K562 (cell line): ENCODE results near the gene GLUD1. TPM values are rescaled to one million over a fixed set of nuclear protein-coding genes. Genes with fewer than 3 reads are reported as not detected.
"Not testable (repeated sequence)": the region's sequence is repeated elsewhere in the genome, so short reads cannot be mapped to it uniquely, and the experiment has no call there.

ENCODE experiments used
- ATAC-seq: fragments of 200-7000 bp; cut with Tn5 transposase; 3 replicates; pipeline ENCODE4 v1.9.1; 2020; ENCODE audit warnings: moderate library complexity
- BruUV-seq: library from RNA; stranded (reverse); fragments of 400-500 nt; replicated peaks from 2 replicates; lab custom pipeline; 2021; lab: Mats Ljungman, UMichigan
- CTCF ChIA-PET: fragments of 300-600 bp; formaldehyde crosslinking; extraction: SDS; loops from one replicate; lab custom pipeline; 2021; ENCODE audit warnings: low intra/inter-chr PET ratio; lab: Yijun Ruan, JAX
- POLR2A ChIA-PET: fragments of 300-600, 350-650 bp; sonication (Branson Sonifier 250); formaldehyde crosslinking; extraction: SDS; loops from one replicate; lab custom pipeline; 2021; ENCODE audit warnings: antibody characterized with exemption, inconsistent platforms; lab: Yijun Ruan, JAX
- DNase-seq, 4 experiments: peaks; one replicate each; pipeline versions ENCODE4 v3.0.0 to v3.0.0-alpha.2; 2011 to 2018; ENCODE audit warnings: low spot score in 3 of 4, mixed read lengths in 3 of 4; ENCODE audit errors: extremely low read depth in 1 of 4
- FAIRE-seq: peaks from 2 replicates; lab custom pipeline; 2011; peaks lifted over from hg19 to GRCh38; lab: Jason Lieb, UNC
- H2AFZ ChIP-seq: 2 replicates; pipeline ENCODE4 v1.6.0; 2011; ENCODE audit warnings: low read depth, low read length, control low read depth, inconsistent platforms
- H3K27ac ChIP-seq: fragments of 200-600 bp; 3 replicates; pipeline ENCODE4 v1.8.0; 2011; ENCODE audit warnings: low read depth, mild to moderate bottlenecking, control low read depth, inconsistent platforms, low read length, moderate library complexity, mixed read lengths; ENCODE audit errors: extremely low read depth
- H3K27me3 ChIP-seq, 2 experiments: fragments of 300-600 bp in 1 of 2; 2 replicates in 1 of 2; 3 replicates in 1 of 2; pipeline versions ENCODE4 v1.6.0 to v1.8.0; 2011; ENCODE audit warnings: inconsistent platforms in 2 of 2, low read length in 2 of 2, mild to moderate bottlenecking in 1 of 2, mixed read lengths in 1 of 2, moderate library complexity in 1 of 2; ENCODE audit not compliant: control insufficient read depth in 2 of 2, insufficient read depth in 2 of 2
- H3K36me3 ChIP-seq: fragments of 300-600 bp; 3 replicates; pipeline ENCODE4 v1.8.0; 2011; ENCODE audit warnings: mild to moderate bottlenecking, low read length, inconsistent platforms; ENCODE audit not compliant: control insufficient read depth, insufficient read depth
- H3K4me1 ChIP-seq, 2 experiments: fragments of 200-600 bp in 1 of 2; replicated peaks in 1 of 2; 2 replicates in 1 of 2; 3 replicates in 1 of 2; pipeline versions ENCODE4 v1.5.1 to v1.8.0; 2011; ENCODE audit warnings: inconsistent platforms in 2 of 2, low read length in 2 of 2, mild to moderate bottlenecking in 1 of 2, mixed read lengths in 1 of 2, moderate library complexity in 1 of 2; ENCODE audit not compliant: control insufficient read depth in 2 of 2, insufficient read depth in 2 of 2
- H3K4me2 ChIP-seq: 2 replicates; pipeline ENCODE4 v1.6.1; 2011; ENCODE audit warnings: low read length, control low read depth, inconsistent platforms, mixed read lengths; ENCODE audit not compliant: insufficient read depth
- H3K4me3 ChIP-seq: fragments of 200-600 bp; sonication (generic), shearing (Covaris generic); 2 replicates; pipeline ENCODE4 v1.5.1; 2016; ENCODE audit warnings: control low read depth, inconsistent platforms
- H3K79me2 ChIP-seq: fragments of 200-600 bp; 3 replicates; pipeline ENCODE4 v1.8.0; 2011; ENCODE audit warnings: low read length, inconsistent platforms; ENCODE audit not compliant: control insufficient read depth, insufficient read depth
- H3K9ac ChIP-seq, 2 experiments: 2 replicates each; pipeline versions ENCODE4 v1.6.0 to v1.6.1; 2011; ENCODE audit warnings: low read depth in 2 of 2, low read length in 2 of 2, control low read depth in 1 of 2, inconsistent platforms in 1 of 2, mild to moderate bottlenecking in 1 of 2, mixed read lengths in 1 of 2; ENCODE audit not compliant: insufficient read depth in 1 of 2
- H3K9me1 ChIP-seq: one replicate; pipeline ENCODE4 v1.6.0; 2011; ENCODE audit warnings: inconsistent platforms, mild to moderate bottlenecking, low read length, moderate library complexity; ENCODE audit not compliant: control insufficient read depth, insufficient read depth
- H3K9me3 ChIP-seq: replicated peaks from 2 replicates; pipeline ENCODE4 v1.5.1; 2011; ENCODE audit warnings: low read depth, low read length, inconsistent platforms; ENCODE audit not compliant: control insufficient read depth, insufficient read depth
- H4K20me1 ChIP-seq: replicated peaks from 2 replicates; pipeline ENCODE4 v1.6.1; 2011; ENCODE audit warnings: low read length, inconsistent platforms, mixed read lengths; ENCODE audit not compliant: control insufficient read depth, insufficient read depth
- CBFA2T3 ChIP-seq: fragments of 450-650 bp; IDR thresholded peaks from 2 replicates; pipeline ENCODE4 v1.6.1; 2017
- WGBS: fragments of 100-300 bp; shearing (Covaris generic); methylation state at CpG from one replicate; pipeline ENCODE4 v1.1.6; 2016; ENCODE audit warnings: low coverage, mixed read lengths; ENCODE audit not compliant: insufficient coverage; ENCODE audit errors: missing lambda C conversion rate; 5-methylcytosine and 5-hydroxymethylcytosine counted together
- in situ Hi-C: fragments of 300-500 bp; cut with MboI; formaldehyde crosslinking; loops from 4 replicates; pipeline ENCODE4 v1.15.0; 2018; ENCODE audit warnings: inconsistent platforms, mixed read lengths
- intact Hi-C: fragments of 100-400 bp; cut with micrococcal nuclease; formaldehyde crosslinking; loops from 2 replicates; pipeline ENCODE4 v1.14.2; 2022
- polyA plus RNA-seq, 8 experiments: library from polyadenylated mRNA; depleted of rRNA in 4 of 8; stranded (reverse) in 5 of 8; unstranded in 3 of 8; fragments of >200 nt; fragmentation: Nextera tagmentation in 2 of 8; fragmentation: Illumina TruSeq in 1 of 8; extraction: Ambion mirVana in 2 of 8; extraction: Trizol in 1 of 8; gene quantifications; 2 replicates each; pipeline versions ENCODE4 v1.2.1 to v1.2.3, GENCODE V29; 2011 to 2014; ENCODE audit warnings: inconsistent platforms in 1 of 8, missing spikeins in 1 of 8
- total RNA-seq, 7 experiments: library from RNA; depleted of rRNA in 6 of 7; stranded (reverse); fragments of >200 nt in 6 of 7; fragmentation: Illumina TruSeq in 2 of 7; extraction: Trizol in 2 of 7; gene quantifications; 2 replicates each; pipeline versions ENCODE4 v1.2.1 to v1.2.3, GENCODE V29; 2011 to 2021; ENCODE audit warnings: low replicate concordance in 1 of 7

GLUD1 gene
- total and polyA plus RNA-seq, 9 of the 15 experiments (the other 6 are each of a cell fraction or from before 2014, with no cell fraction given), result 21.9 to 92.0 (median 76.3) TPM

DNA sequence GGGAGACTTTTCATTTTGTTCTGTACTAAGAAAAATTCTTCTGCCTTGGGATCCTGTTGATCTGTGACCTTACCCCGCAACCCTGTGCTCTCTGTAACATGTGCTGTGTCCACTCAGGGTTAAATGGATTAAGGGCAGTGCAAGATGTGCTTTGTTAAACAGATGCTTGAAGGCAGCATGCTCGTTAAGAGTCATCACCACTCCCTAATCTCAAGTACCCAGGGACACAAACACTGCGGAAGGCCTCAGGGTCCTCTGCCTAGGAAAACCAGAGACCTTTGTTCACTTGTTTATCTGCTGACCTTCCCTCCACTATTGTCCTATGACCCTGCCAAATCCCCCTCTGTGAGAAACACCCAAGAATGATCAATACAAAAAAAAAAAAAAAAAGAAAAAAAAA lies 13.1 kb downstream of the GLUD1 start:
- BruUV-seq, POLR2A ChIA-PET, H3K9ac ChIP-seq, H3K4me1 ChIP-seq, intact Hi-C loops, CTCF ChIA-PET, H2AFZ ChIP-seq, H4K20me1 ChIP-seq, H3K27ac ChIP-seq, H3K9me1 ChIP-seq, H3K4me3 ChIP-seq, H3K27me3 ChIP-seq, H3K9me3 ChIP-seq, FAIRE-seq, ATAC-seq, in situ Hi-C loops, H3K36me3 ChIP-seq, DNase-seq, H3K4me2 ChIP-seq: not testable (repeated sequence)
- 75% methylated on average over 1 of the region's 3 CpGs for WGBS
- TF ChIP-seq CBFA2T3, result peak; percentile 25
- H3K79me2 ChIP-seq, result peaks cover 32% of the 10 kb centered on the region

DNA sequence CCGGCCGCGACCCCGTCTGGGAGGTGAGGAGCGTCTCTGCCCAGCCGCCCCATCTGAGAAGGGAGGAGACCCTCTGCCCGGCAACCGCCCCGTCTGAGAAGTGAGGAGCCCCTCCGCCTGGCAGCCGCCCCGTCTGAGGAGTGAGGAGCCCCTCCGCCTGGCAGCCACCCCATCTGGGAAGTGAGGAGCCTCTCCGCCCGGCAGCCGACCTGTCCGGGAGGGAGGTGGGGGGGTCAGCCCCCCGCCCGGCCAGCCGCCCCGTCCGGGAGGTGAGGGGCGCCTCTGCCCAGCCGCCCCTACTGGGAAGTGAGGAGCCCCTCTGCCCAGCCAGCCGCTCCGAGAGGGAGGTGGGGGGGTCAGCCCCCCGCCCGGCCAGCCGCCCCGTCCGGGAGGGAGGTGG lies 14.0 kb downstream of the GLUD1 start:
- ATAC-seq, H3K9me1 ChIP-seq, H3K36me3 ChIP-seq, POLR2A ChIA-PET, H4K20me1 ChIP-seq, in situ Hi-C loops, BruUV-seq, H3K27ac ChIP-seq, CTCF ChIA-PET, H3K4me3 ChIP-seq, FAIRE-seq, H3K9ac ChIP-seq, H3K27me3 ChIP-seq, H3K9me3 ChIP-seq, H2AFZ ChIP-seq, H3K4me2 ChIP-seq, DNase-seq, H3K4me1 ChIP-seq, intact Hi-C loops: not testable (repeated sequence)
- 82% methylated on average over 4 of the region's 31 CpGs for WGBS
- H3K79me2 ChIP-seq, result peaks cover 30% of the 10 kb centered on the region
